ENCODE results near the gene CNPY4.

Gene CNPY4

GRCh38 chr7:100091411-100092181, 27.8 kb upstream of the CNPY4 start:
- no peak for DNase-seq (ENCODE audit: low spot score)

- no peak for DNase-seq (ENCODE audit: low spot score)
Measured at GRCh38 chr7:100093054-100093453, 26.4 kb upstream of the CNPY4 start.

- DNase-seq (ENCODE audit: low spot score) = no peak
Measured at GRCh38 chr7:100093498-100093897, 25.9 kb upstream of the CNPY4 start.

- DNase-seq (ENCODE audit: low spot score) = no peak
Measured at GRCh38 chr7:100093925-100094486, 25.4 kb upstream of the CNPY4 start.

- no peak for DNase-seq (ENCODE audit: low spot score)
Measured at GRCh38 chr7:100095289-100095688, 24.1 kb upstream of the CNPY4 start.

GRCh38 chr7:100095704-100096103, 23.7 kb upstream of the CNPY4 start:
- no peak for DNase-seq (ENCODE audit: low spot score)

GRCh38 chr7:100098913-100099312, 20.5 kb upstream of the CNPY4 start:
- no peak for DNase-seq (ENCODE audit: low spot score)

GRCh38 chr7:100099452-100099851, 20.0 kb upstream of the CNPY4 start:
- DNase-seq (ENCODE audit: low spot score) = no peak

- DNase-seq (ENCODE audit: low spot score) = peak; percentile 90
Measured at GRCh38 chr7:100100420-100101015, 18.9 kb upstream of the CNPY4 start.

- DNase-seq (ENCODE audit: low spot score) = peak; percentile 97
Measured at GRCh38 chr7:100101016-100101862, 18.2 kb upstream of the CNPY4 start, which contains the start of the genes AP4M1 and MCM7. TSS of gene AP4M1 (plus strand) at chr7:100101643. CDS start at chr7:100101715, 72 bp downstream. TSS of gene MCM7 (minus strand) at chr7:100101397. CDS start at chr7:100101294, 103 bp downstream.

GRCh38 chr7:100102950-100103840, 16.2 kb upstream of the CNPY4 start:
- DNase-seq (ENCODE audit: low spot score) = no peak

- DNase-seq (ENCODE audit: low spot score) = no peak
Measured at GRCh38 chr7:100105534-100105933, 13.9 kb upstream of the CNPY4 start.

GRCh38 chr7:100106633-100107032, 12.8 kb upstream of the CNPY4 start:
- DNase-seq (ENCODE audit: low spot score) = no peak

- DNase-seq (ENCODE audit: low spot score) = no peak
Measured at GRCh38 chr7:100107125-100107737, 12.2 kb upstream of the CNPY4 start.

GRCh38 chr7:100107890-100108289, 11.5 kb upstream of the CNPY4 start:
- no peak for DNase-seq (ENCODE audit: low spot score)

- no peak for DNase-seq (ENCODE audit: low spot score)
Measured at GRCh38 chr7:100109521-100110163, 9.8 kb upstream of the CNPY4 start.

GRCh38 chr7:100111156-100111555, 8.3 kb upstream of the CNPY4 start:
- DNase-seq (ENCODE audit: low spot score) = no peak

- DNase-seq (ENCODE audit: low spot score) = no peak
Measured at GRCh38 chr7:100111914-100112313, 7.5 kb upstream of the CNPY4 start.

GRCh38 chr7:100115026-100115425, 4.4 kb upstream of the CNPY4 start:
- no peak for DNase-seq (ENCODE audit: low spot score)

GRCh38 chr7:100118388-100119071, 904 bp upstream of the CNPY4 start:
- no peak for DNase-seq (ENCODE audit: low spot score)
